ENCODE measurements around the gene UNC5C. TPM values are rescaled to one million over a fixed set of nuclear protein-coding genes. Genes with fewer than 3 reads are reported as not detected.

UNC5C gene
- total RNA-seq, 8 experiments from 2014 or later = 0.13 to 12.7 (median 3.5) TPM

- Histone ChIP-seq H3K4me1 (replicated peaks in 1 of 2) (peaks cover 1 to 22% of the 10 kb centered on the region in 2 donors), H3K4me3 (no peak overlapping the region), H3K27ac (no peak overlapping the region)
- in situ Hi-C loops (cut with MboI; ENCODE audit: low pct_unique_long_range_greater_than_20kb in 2 of 9, low sequenced_read_pairs in 9 of 9, unreplicated experiment in 9 of 9) = no loop called here
- peak in 2 of 8 experiments; percentile 48 to 56 for ATAC-seq (replicated peaks in 6 of 8)
- 0 to 71% (median 32%) methylated on average over 1 to 3 of the region's 3 CpGs; no CpG with 5 or more reads in 3 of the 10 experiments for WGBS, 10 experiments
These were observed 276.0 kb downstream of the UNC5C start for GRCh38 chr4:95272797-95273196.

DNA sequence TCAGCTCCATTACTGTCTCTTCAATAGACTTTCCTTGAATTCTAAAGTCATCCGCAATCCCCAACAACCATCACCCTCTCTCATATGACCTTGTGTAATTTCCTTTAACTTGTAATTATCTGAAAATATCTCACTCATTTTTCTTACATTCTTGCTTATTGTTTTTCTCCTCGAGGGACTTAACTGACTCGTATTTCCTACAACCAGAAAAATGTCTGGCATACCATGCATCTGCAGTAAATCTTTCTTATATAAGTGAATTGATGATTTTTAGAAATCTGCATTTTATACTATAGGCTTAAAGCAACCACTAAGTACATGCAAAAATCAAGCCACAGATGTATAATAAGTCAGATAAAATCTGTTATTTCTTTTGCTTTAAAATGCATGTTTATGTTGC, 276.7 kb downstream of the UNC5C start:
- ATAC-seq (replicated peaks in 6 of 8) = peak in 1 of 8 experiments; percentile 16
- Histone ChIP-seq H3K4me1 (replicated peaks in 1 of 2) (peaks cover 0 to 14% of the 10 kb centered on the region in 2 donors), H3K27ac (no peak overlapping the region), H3K4me3 (no peak overlapping the region)
- in situ Hi-C loops (cut with MboI; ENCODE audit: low pct_unique_long_range_greater_than_20kb in 2 of 9, low sequenced_read_pairs in 9 of 9, unreplicated experiment in 9 of 9) = no loop called here
- WGBS, 10 experiments = 0 to 98% (median 95%) methylated on average over 3 of the region's 3 CpGs

DNA sequence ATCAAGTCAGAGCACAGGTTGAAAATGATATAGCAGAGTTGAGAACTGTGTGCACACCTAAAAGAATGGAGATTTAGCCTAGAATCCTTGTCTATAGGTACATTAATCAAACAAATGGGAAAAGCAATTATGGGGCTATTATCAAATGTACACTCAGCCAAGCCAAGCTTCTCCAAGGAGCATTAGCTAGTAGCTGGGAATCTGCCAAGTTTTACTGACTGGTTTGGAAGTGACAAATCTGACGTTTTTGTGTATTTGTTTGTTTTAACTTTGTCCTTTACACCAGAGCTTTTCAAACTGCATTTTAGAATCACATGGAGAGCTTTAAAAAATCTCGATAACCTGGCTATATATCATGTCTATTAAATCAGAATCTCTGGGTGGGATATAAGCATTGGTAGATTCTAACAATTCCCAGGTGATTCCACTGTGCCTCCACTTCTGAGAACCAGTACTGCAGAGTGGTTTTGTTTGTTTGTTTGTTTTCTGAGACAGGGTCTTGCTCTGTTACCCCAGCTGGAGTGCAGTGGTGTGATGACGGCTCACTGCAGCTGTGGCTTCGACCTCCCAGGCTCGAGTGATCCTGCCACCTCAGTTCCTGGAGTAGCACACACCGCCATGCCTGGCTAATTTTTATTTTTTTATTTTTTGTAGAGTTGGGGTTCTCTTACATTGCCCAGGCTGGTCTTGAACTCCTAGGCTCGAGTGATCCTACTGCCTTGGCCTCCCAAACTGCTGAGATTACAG, 279.8 kb downstream of the UNC5C start:
- in situ Hi-C loops (cut with MboI; ENCODE audit: low pct_unique_long_range_greater_than_20kb in 2 of 9, low sequenced_read_pairs in 9 of 9, unreplicated experiment in 9 of 9) = no loop called here
- peaks cover 0 to 7% of the 10 kb centered on the region in 2 donors for H3K4me1 ChIP-seq (replicated peaks in 1 of 2)

DNA sequence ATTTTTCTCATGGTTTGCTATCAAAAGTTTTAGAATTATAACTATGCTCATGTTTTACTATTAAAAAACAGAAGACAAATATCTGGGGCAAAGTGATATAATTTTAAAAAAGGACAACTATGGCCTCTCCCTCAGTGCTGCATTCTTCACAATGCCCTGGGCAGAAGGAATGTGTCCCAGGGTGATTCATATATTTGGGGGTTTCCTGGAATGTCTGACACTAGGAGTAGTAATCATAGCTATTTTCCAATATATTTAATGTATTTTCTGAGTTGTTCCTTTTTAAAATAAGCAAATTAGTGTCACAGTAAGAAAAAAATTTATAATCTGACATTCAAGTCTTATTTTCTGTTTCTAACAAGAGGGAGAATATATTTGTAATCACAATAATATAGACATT, 281.7 kb downstream of the UNC5C start:
- in situ Hi-C loops (cut with MboI; ENCODE audit: low pct_unique_long_range_greater_than_20kb in 2 of 9, low sequenced_read_pairs in 9 of 9, unreplicated experiment in 9 of 9) = no loop called here
- ATAC-seq (replicated peaks in 6 of 8) = no peak
- no peak overlapping the region for H3K27ac ChIP-seq

More for the DNA sequence above, 279.8 kb downstream of the UNC5C start:
- Histone ChIP-seq H3K4me3 (no peak overlapping the region), H3K27ac (no peak overlapping the region)
- peak in 1 of 8 experiments; percentile 48 for ATAC-seq (replicated peaks in 6 of 8)
- 0 to 92% (median 71%) methylated on average over 1 to 7 of the region's 7 CpGs; no CpG with 5 or more reads in 1 of the 10 experiments for WGBS, 10 experiments

GRCh38 chr4:95265814-95266740, 282.7 kb downstream of the UNC5C start:
- in situ Hi-C loops (cut with MboI; ENCODE audit: low pct_unique_long_range_greater_than_20kb in 2 of 9, low sequenced_read_pairs in 9 of 9, unreplicated experiment in 9 of 9) = no loop called here
- Histone ChIP-seq H3K4me3 (no peak overlapping the region), H3K27ac (no peak overlapping the region), H3K4me1 (replicated peaks in 1 of 2) (no peaks in the 10 kb centered on the region)
- no peak for ATAC-seq (replicated peaks in 6 of 8)
- WGBS, 10 experiments = 8 to 93% (median 79%) methylated on average over 1 to 5 of the region's 5 CpGs

More for the DNA sequence above, 281.7 kb downstream of the UNC5C start:
- Histone ChIP-seq H3K4me1 (replicated peaks in 1 of 2) (no peaks in the 10 kb centered on the region), H3K4me3 (no peak overlapping the region)

DNA sequence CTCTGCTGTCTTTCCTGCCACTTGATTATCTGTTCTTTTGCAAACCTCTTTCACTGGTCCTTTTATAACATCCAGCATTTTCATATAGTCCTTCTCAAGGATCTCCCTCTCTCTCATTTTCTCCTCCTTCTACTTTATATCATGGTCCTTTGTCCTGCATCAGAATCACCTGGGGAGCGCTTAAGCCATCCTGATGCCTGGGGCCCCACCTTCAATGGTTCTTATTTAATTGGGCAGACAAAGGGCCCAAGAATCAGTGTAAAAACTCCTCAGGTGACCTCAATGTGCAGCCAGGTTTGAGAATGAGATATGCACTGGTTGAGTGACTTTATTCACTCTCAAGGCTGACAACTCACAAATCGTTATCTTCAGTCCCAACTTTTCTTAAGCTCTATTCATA, 283.9 kb downstream of the UNC5C start:
- 0 to 100% (median 60%) methylated on average over 1 to 2 of the region's 2 CpGs; no CpG with 5 or more reads in 3 of the 10 experiments for WGBS, 10 experiments
- H3K4me1 ChIP-seq (replicated peaks in 1 of 2) = no peaks in the 10 kb centered on the region
- H3K27ac ChIP-seq = no peak overlapping the region
- no peak overlapping the region for H3K4me3 ChIP-seq
- in situ Hi-C loops (cut with MboI; ENCODE audit: low pct_unique_long_range_greater_than_20kb in 2 of 9, low sequenced_read_pairs in 9 of 9, unreplicated experiment in 9 of 9) = no loop called here
- no peak for ATAC-seq (replicated peaks in 6 of 8)

DNA sequence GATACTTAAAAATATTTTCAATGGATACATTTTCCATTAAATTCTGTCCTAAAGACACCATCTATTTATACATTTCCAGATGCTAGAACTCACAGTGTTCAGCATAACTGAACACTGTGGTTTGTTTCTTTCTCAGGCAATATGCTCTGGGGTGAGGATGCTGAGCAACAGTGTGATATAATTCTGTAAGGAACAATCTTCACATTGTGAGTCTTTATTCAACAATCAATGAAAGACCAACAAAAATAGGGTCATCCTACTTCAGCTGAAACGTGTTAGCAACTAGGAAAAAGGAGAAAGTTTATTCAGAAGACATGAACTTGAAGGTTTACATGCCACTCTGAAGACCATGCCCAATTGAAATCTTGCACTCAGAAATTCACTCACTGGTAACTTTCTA, 284.8 kb downstream of the UNC5C start:
- no peak for ATAC-seq (replicated peaks in 6 of 8)
- no peak overlapping the region for H3K4me3 ChIP-seq
- 0 to 89% (median 50%) methylated on average over 1 of the region's 1 CpG; no CpG with 5 or more reads in 3 of the 10 experiments for WGBS, 10 experiments
- H3K27ac ChIP-seq = no peak overlapping the region
- in situ Hi-C loops (cut with MboI; ENCODE audit: low pct_unique_long_range_greater_than_20kb in 2 of 9, low sequenced_read_pairs in 9 of 9, unreplicated experiment in 9 of 9) = no loop called here
- H3K4me1 ChIP-seq (replicated peaks in 1 of 2) = no peaks in the 10 kb centered on the region

DNA sequence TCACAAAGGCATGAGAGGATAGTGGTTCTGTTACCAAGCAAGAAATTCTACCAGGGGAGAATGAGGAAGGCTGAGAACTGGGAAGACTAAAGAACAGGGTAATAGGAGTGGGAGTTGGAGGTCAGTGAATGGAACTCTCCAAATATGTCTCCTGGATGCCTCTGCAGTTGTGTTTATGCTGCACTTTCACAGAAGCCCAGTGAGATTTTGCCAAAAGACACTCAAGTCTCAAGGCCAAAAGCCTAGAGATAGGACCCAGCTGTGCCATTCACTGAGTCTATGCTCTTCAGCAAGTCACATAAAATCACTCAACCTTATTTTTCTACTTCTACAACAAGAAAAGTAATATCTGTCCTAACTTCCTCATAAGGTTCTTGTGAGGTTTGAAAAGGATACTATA, 285.4 kb downstream of the UNC5C start:
- Histone ChIP-seq H3K4me3 (no peak overlapping the region), H3K4me1 (replicated peaks in 1 of 2) (no peaks in the 10 kb centered on the region), H3K27ac (no peak overlapping the region)
- ATAC-seq (replicated peaks in 6 of 8) = no peak
- in situ Hi-C loops (cut with MboI; ENCODE audit: low pct_unique_long_range_greater_than_20kb in 2 of 9, low sequenced_read_pairs in 9 of 9, unreplicated experiment in 9 of 9) = no loop called here

DNA sequence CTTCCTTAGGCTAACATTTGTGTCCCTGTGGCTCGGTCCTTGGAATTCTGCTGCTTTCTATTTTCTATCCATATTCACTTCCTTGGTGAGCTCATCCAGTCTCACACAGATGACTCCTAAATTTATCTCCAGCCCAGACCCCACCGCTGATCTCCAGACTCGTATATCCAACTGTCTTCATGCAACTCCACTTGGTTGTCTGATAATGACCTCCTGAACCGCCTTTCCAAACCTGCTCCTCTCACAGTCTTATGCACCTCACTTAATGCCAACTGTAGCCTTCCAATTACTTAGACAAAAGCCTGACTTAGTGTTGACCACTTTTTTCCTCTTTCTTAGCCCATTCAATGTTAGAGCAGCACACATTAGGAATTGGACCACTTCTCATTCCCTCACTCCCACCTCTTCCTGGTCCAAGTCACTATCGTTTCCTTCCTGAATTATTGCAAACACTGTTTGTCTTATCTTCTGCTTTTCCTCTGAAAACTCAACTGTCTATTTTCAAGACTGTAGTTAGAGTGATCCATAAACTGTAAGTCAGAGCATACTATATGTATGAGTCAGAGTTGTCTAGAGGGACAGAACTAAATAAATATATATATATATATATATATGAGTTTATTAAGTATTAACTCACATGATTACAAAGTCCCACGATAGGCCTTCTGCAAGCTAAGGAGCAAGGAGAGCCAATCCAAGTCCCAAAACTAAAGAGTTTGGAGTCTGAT, 292.5 kb downstream of the UNC5C start:
- in situ Hi-C loops (cut with MboI; ENCODE audit: low pct_unique_long_range_greater_than_20kb in 2 of 9, low sequenced_read_pairs in 9 of 9, unreplicated experiment in 9 of 9) = no loop called here
- Histone ChIP-seq H3K4me3 (no peak overlapping the region), H3K4me1 (replicated peaks in 1 of 2) (no peaks in the 10 kb centered on the region), H3K27ac (no peak overlapping the region)
- WGBS, 10 experiments = 18 to 100% (median 87%) methylated on average over 1 to 5 of the region's 6 CpGs; no CpG with 5 or more reads in 1 of the 10 experiments
- ATAC-seq (replicated peaks in 6 of 8) = no peak

- peak in 3 of 8 experiments; percentile 42 to 94 (median 66) for ATAC-seq (replicated peaks in 6 of 8)
- 10 to 93% (median 83%) methylated on average over 3 to 8 of the region's 8 CpGs for WGBS, 10 experiments
- Histone ChIP-seq H3K4me1 (replicated peaks in 1 of 2) (no peaks in the 10 kb centered on the region), H3K27ac (no peak overlapping the region), H3K4me3 (no peak overlapping the region)
- in situ Hi-C loops (cut with MboI; ENCODE audit: low pct_unique_long_range_greater_than_20kb in 2 of 9, low sequenced_read_pairs in 9 of 9, unreplicated experiment in 9 of 9) = no loop called here
These were observed 293.2 kb downstream of the UNC5C start for GRCh38 chr4:95255396-95256107.

DNA sequence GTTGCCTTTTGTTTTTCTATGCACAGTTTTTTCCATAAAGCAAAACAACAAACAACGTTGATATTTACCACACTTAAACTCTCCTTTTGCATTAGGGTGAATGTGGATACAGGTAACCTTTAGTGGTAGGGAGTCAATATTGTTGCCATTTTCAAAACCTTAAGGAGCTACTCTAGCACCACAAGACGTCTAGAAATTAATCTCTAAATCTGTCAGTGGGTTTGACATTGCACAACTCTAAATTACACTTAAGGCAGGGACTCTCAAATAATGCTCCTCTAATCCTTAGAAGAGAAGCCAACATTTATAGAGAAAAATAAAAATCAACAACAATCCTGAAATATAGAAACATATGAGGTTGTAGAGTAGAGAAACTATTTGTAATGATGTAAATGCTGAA, 297.2 kb downstream of the UNC5C start:
- ATAC-seq (replicated peaks in 6 of 8) = no peak
- 6 to 94% (median 41%) methylated on average over 1 to 2 of the region's 2 CpGs; no CpG with 5 or more reads in 2 of the 10 experiments for WGBS, 10 experiments
- Histone ChIP-seq H3K4me3 (no peak overlapping the region), H3K4me1 (replicated peaks in 1 of 2) (peaks cover 0 to 2% of the 10 kb centered on the region in 2 donors), H3K27ac (no peak overlapping the region)
- in situ Hi-C loops (cut with MboI; ENCODE audit: low pct_unique_long_range_greater_than_20kb in 2 of 9, low sequenced_read_pairs in 9 of 9, unreplicated experiment in 9 of 9) = no loop called here

- ATAC-seq (replicated peaks in 6 of 8) = no peak
- WGBS, 10 experiments = 39 to 100% (median 91%) methylated on average over 2 to 7 of the region's 7 CpGs
- peaks cover 0 to 2% of the 10 kb centered on the region in 2 donors for H3K4me1 ChIP-seq (replicated peaks in 1 of 2)
- no peak overlapping the region for H3K27ac ChIP-seq
- in situ Hi-C loops (cut with MboI; ENCODE audit: low pct_unique_long_range_greater_than_20kb in 2 of 9, low sequenced_read_pairs in 9 of 9, unreplicated experiment in 9 of 9) = no loop called here
- H3K4me3 ChIP-seq = no peak overlapping the region
These were observed 298.1 kb downstream of the UNC5C start for GRCh38 chr4:95250544-95251137.
